ENCODE results near the gene CRTC3. TPM values are rescaled to one million over a fixed set of nuclear protein-coding genes. Genes with fewer than 3 reads are reported as not detected.

CRTC3 gene
- total and polyA plus RNA-seq, 2 of the 13 experiments (the other 11 are each of a cell fraction or from before 2014, with no cell fraction given), result 8.4 to 11.8 TPM

GRCh38 chr15:90691369-90691768 is 161.6 kb downstream of the CRTC3 start:
- no peaks in the 10 kb centered on the region for H3K9me3 ChIP-seq (ENCODE audit: low read length)
- intact Hi-C loops (cut with micrococcal nuclease; ENCODE audit: unreplicated experiment), result no loop called here
- CTCF ChIA-PET (ENCODE audit: low intra/inter-chr PET ratio, low total read pairs), result no interaction called here
- no peak for TF ChIP-seq ZNF143 (CRISPR knock-in tag; IDR thresholded peaks at IDR 0.05)
- no peak for TF ChIP-seq ZNF570 (CRISPR knock-in tag; IDR thresholded peaks at IDR 0.05; ENCODE audit: borderline replicate concordance)
- TF ChIP-seq ARNT (IDR thresholded peaks at IDR 0.05), result no peak
- no peak for TF ChIP-seq REXO4 (CRISPR knock-in tag; IDR thresholded peaks at IDR 0.05; ENCODE audit: borderline replicate concordance)
- no peak for TF ChIP-seq TIGD3 (CRISPR knock-in tag; IDR thresholded peaks at IDR 0.05; ENCODE audit: borderline replicate concordance)
- no peak for TF ChIP-seq REST (IDR thresholded peaks at IDR 0.05; ENCODE audit: borderline replicate concordance in 1 of 2, low read depth in 1 of 2, low read length in 2 of 2)
- no peak for TF ChIP-seq STAT6 (CRISPR knock-in tag; IDR thresholded peaks at IDR 0.05; ENCODE audit: borderline replicate concordance)
- TF ChIP-seq ZBTB25 (CRISPR knock-in tag; IDR thresholded peaks at IDR 0.05), result no peak
- TF ChIP-seq MYC (CRISPR knock-in tag; IDR thresholded peaks at IDR 0.05; ENCODE audit: borderline replicate concordance), result no peak
- no peak for TF ChIP-seq PREB (CRISPR knock-in tag; IDR thresholded peaks at IDR 0.05)
- TF ChIP-seq KLF13 (CRISPR knock-in tag; IDR thresholded peaks at IDR 0.05), result no peak
- TF ChIP-seq TFDP2 (CRISPR knock-in tag; IDR thresholded peaks at IDR 0.05), result no peak

More at GRCh38 chr15:90691369-90691768, 161.6 kb downstream of the CRTC3 start:
- FAIRE-seq (no peak), DNase-seq (ENCODE audit: low spot score) (no peak), ATAC-seq (no peak)
- H3K27me3 ChIP-seq (ENCODE audit: control insufficient read depth in 1 of 2, insufficient read depth in 2 of 2, low read length in 2 of 2), result no peaks in the 10 kb centered on the region
- POLR2A ChIA-PET, result no interaction called here
- no peaks in the 10 kb centered on the region for H3K4me1 ChIP-seq (ENCODE audit: insufficient read depth, low read length)
- no peaks in the 10 kb centered on the region for H3K79me2 ChIP-seq (ENCODE audit: insufficient read depth, low read length)
- no peaks in the 10 kb centered on the region for H3K36me3 ChIP-seq (replicated peaks in 1 of 2; ENCODE audit: control insufficient read depth in 1 of 2, insufficient read depth in 2 of 2, low read length in 2 of 2)
- no peaks in the 10 kb centered on the region for H4K20me1 ChIP-seq (ENCODE audit: insufficient read depth, low read length)
- H3K4me3 ChIP-seq (replicated peaks in 1 of 3; ENCODE audit: insufficient read depth in 1 of 3, low read depth in 2 of 3, low read length in 3 of 3), result no peak overlapping the region
- H3K4me2 ChIP-seq (ENCODE audit: low read depth, low read length), result no peak overlapping the region
- H3K27ac ChIP-seq (ENCODE audit: extremely low read length, insufficient read depth, low read length), result no peak overlapping the region
- 63% methylated on average over 4 of the region's 4 CpGs for WGBS (ENCODE audit: low lambda C conversion rate)
- no peak overlapping the region for H3K9ac ChIP-seq (ENCODE audit: insufficient read depth, low read depth, low read length)
- no TSS peak for BruUV-seq (replicated peaks)
- in situ Hi-C loops (cut with HindIII; ENCODE audit: extremely low pct_ligation_motif_present, low pct_unique_long_range_greater_than_20kb), result loop anchor here (5.0 kb wide), 1 partner anchor 44 kb away; no protein-coding TSS in a partner anchor
- H2AFZ ChIP-seq (ENCODE audit: low read length), result no peak overlapping the region
